ENCODE results near the gene ZNF341. TPM values are rescaled to one million over a fixed set of nuclear protein-coding genes. Genes with fewer than 3 reads are reported as not detected.

The ZNF341 gene
- total and polyA plus RNA-seq, 3 donors from 2014 or later, result 5.5 to 8.7 (median 7.0) TPM

DNA sequence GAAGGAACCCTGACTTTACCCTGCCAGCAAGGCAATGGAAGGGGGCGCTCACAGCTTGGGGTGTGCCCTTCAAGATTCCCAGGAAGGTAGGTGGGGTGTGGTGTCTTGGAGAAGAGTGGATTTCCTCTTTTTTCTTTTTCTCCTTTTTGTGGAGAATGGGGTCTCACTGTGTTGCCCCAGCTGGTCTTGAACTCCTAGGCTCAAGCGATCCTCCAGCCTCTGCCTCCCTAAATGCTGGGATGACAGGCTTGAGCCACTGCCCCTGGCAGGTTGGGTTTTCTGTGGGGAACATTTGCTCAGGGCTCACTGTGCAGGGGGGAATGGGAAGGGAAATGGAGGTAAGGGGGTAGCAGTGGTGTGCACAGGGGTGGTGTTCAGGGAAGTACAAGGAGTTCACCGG is 4.0 kb upstream of the ZNF341 start:
- Histone ChIP-seq H3K27ac (no peak overlapping the region), H3K4me1 (peaks cover 5% of the 10 kb centered on the region), H3K4me3 (no peak overlapping the region), H3K9me3 (no peaks in the 10 kb centered on the region), H3K36me3 (ENCODE audit: low read depth, missing control alignments) (no peaks in the 10 kb centered on the region), H3K27me3 (no peaks in the 10 kb centered on the region)
- 89 to 95% methylated on average over 3 of the region's 3 CpGs for WGBS, 2 donors
- DNase-seq, result no peak
- intact Hi-C loops (cut with DNase I; ENCODE audit: low total_unique reads), result no loop called here
- TF ChIP-seq, protein P1, sequence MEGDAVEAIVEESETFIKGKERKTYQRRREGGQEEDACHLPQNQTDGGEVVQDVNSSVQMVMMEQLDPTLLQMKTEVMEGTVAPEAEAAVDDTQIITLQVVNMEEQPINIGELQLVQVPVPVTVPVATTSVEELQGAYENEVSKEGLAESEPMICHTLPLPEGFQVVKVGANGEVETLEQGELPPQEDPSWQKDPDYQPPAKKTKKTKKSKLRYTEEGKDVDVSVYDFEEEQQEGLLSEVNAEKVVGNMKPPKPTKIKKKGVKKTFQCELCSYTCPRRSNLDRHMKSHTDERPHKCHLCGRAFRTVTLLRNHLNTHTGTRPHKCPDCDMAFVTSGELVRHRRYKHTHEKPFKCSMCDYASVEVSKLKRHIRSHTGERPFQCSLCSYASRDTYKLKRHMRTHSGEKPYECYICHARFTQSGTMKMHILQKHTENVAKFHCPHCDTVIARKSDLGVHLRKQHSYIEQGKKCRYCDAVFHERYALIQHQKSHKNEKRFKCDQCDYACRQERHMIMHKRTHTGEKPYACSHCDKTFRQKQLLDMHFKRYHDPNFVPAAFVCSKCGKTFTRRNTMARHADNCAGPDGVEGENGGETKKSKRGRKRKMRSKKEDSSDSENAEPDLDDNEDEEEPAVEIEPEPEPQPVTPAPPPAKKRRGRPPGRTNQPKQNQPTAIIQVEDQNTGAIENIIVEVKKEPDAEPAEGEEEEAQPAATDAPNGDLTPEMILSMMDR (IDR thresholded peaks at IDR 0.05), result no peak
- TF ChIP-seq POLR2A (IDR thresholded peaks at IDR 0.05), result no peak

DNA sequence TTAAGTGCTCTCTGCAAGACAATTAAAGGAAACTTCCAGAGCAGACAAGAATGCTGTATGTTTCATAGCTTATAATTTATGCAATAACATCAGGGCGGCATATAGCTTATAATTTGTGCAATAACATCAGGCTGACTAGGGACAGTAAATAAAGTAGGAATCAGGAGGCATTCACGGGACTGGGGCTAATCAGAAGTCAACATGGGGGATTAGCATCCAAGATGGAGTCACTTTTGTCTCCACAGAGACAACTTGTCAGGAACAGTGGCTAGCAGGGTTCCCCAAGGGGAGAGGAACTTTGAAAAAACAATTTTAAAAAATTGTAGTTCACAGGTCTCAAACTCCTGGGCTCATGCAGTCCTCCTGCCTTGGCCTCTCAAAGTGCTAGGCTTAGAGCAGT is 3.3 kb upstream of the ZNF341 start:
- Histone ChIP-seq H3K4me3 (no peak overlapping the region), H3K4me1 (peaks cover 7% of the 10 kb centered on the region), H3K27me3 (no peaks in the 10 kb centered on the region), H3K9me3 (no peaks in the 10 kb centered on the region), H3K27ac (no peak overlapping the region), H3K36me3 (ENCODE audit: low read depth, missing control alignments) (no peaks in the 10 kb centered on the region)
- DNase-seq, result no peak
- intact Hi-C loops (cut with DNase I; ENCODE audit: low total_unique reads), result no loop called here
- WGBS, 2 donors, result 87 to 95% methylated on average over 2 of the region's 2 CpGs
- no peak for TF ChIP-seq POLR2A (IDR thresholded peaks at IDR 0.05)
- TF ChIP-seq, protein P1 (IDR thresholded peaks at IDR 0.05), result no peak

DNA sequence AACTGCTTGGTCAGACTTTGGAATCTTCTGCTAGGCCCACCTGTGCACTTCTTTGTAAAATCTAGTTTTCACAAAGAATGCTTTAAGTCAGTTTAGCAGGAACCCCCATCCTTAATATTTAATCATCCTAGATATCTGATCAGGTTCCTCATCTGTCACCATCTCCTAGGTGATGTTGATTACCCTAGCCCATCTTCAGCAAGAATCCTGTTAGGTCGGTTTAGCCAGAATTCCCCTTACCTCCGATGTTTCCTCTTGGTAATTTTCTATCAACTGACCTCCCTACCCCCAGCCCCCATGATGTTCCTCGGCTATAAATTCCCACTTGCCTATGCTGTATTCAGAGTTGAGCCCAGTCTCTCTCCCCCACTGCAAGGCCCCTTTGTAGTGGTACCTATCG is 2.7 kb upstream of the ZNF341 start:
- Histone ChIP-seq H3K4me3 (no peak overlapping the region), H3K9me3 (no peaks in the 10 kb centered on the region), H3K27ac (no peak overlapping the region), H3K4me1 (peaks cover 11% of the 10 kb centered on the region), H3K27me3 (no peaks in the 10 kb centered on the region), H3K36me3 (ENCODE audit: low read depth, missing control alignments) (no peaks in the 10 kb centered on the region)
- TF ChIP-seq POLR2A (IDR thresholded peaks at IDR 0.05), result no peak
- intact Hi-C loops (cut with DNase I; ENCODE audit: low total_unique reads), result no loop called here
- WGBS, 2 donors, result 75 to 81% methylated on average over 4 of the region's 4 CpGs
- DNase-seq, result no peak

DNA sequence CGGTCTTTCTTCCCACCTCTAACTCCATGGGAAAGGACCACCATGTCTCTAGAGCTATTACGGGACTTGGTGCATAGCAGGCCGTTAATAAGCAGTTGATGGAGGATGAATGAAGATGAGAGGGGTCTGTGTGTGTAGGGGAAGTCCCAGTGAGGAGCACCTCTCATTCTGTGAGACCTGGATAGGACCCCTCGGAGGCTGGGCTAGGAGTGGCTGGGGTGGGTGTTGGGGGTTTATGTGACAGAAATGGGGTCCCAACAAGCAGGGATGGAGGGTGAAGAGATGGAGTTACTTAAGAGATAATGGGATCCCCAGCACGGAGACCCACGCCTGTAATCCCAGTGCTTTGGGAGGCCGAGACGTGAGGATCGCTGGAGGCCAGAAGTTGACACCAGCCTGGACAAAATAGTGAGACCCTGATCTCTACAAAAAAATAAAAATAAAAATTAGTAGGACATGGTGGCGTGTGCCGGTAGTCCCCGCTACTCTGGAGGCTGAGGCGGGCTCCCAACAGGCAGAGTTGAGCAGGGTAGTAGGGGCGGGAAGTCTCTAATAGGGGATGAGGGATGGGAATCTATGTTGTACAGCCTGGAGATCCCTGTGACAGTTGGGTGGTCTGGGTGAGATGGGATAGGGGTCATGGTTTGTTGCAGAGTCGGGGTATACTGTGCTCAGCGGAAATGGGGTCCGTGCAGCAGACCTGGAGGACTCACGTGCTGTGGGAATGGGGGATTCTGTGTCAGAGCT is 677 bp upstream of the ZNF341 start:
- intact Hi-C loops (cut with DNase I; ENCODE audit: low total_unique reads), result loop anchor here (5.0 kb wide), 1 partner anchor 64 kb away; the partner anchor contains the start of gene ACTL10
- TF ChIP-seq, protein P1 (IDR thresholded peaks at IDR 0.05), result no peak
- no peak for TF ChIP-seq POLR2A (IDR thresholded peaks at IDR 0.05)
- H3K9me3 ChIP-seq, result no peaks in the 10 kb centered on the region
- 38 to 61% methylated on average over 18 of the region's 18 CpGs for WGBS, 2 donors
- no peaks in the 10 kb centered on the region for H3K27me3 ChIP-seq
- H3K4me3 ChIP-seq, result peak overlapping the region; percentile 54 to 65
- no peaks in the 10 kb centered on the region for H3K36me3 ChIP-seq (ENCODE audit: low read depth, missing control alignments)
- DNase-seq, result no peak
- peak overlapping the region; percentile 84 to 95 for H3K27ac ChIP-seq
- H3K4me1 ChIP-seq, result peaks cover 12% of the 10 kb centered on the region

DNA sequence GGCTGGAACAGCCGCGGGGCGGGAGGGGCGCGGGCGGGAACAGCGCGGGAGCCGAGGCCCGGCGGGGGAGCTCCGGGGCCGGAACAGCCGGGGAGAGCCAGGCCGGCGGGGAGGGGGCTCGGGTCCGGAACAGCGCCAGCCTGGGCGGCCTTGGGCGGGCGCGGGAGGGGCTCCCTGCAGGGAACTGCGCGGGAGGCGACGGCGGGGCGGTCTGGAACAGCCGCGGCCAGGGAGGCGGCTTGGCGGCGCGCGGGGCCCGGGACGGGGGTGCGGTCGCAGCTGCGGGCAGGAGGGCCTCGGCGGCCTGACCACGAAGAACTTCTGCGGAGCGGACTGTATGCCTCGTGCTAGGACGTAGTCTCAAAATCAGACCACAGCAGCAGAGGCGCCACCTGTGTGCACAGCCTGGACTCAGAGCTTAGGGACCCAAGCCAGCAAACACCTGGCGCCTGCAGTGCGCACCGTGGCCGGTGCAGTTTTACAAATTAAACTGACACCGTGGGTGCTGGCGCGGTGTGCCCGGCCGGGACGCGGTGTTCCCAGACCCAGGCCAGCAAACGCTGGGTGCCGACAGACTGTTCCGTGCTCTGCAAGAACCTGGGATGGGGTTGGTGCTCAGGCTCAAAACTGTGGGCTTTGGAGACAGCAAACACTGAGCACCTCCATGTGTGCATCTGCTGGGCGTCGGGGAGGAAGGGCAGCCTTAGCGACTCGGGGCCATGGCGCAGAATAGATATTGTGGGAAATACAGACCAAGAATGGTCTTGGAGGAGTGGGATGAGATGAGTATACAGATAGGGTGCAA is 572 bp downstream of the ZNF341 start:
- intact Hi-C loops (cut with DNase I; ENCODE audit: low total_unique reads), result loop anchor here (5.0 kb wide), 1 partner anchor 65 kb away; the partner anchor contains the start of gene ACTL10
- peaks cover 12% of the 10 kb centered on the region for H3K4me1 ChIP-seq
- H3K27ac ChIP-seq, result peak overlapping the region; percentile 77 to 95
- 1 to 2% methylated on average over 12 to 67 of the region's 68 CpGs for WGBS, 2 donors
- DNase-seq, result peak; percentile 90
- no peak for TF ChIP-seq POLR2A (IDR thresholded peaks at IDR 0.05)
- TF ChIP-seq, protein P1 (IDR thresholded peaks at IDR 0.05), result peak in 2 of 3 experiments; percentile 3 to 22
- H3K27me3 ChIP-seq, result no peaks in the 10 kb centered on the region
- H3K9me3 ChIP-seq, result no peaks in the 10 kb centered on the region
- H3K4me3 ChIP-seq, result peak overlapping the region; percentile 54 to 72
- no peaks in the 10 kb centered on the region for H3K36me3 ChIP-seq (ENCODE audit: low read depth, missing control alignments)
